Measurements from ENCODE around the gene RNASEH2B. TPM values are rescaled to one million over a fixed set of nuclear protein-coding genes. Genes with fewer than 3 reads are reported as not detected.
A peak's percentile ranks its signal among the peaks of the same experiment; 100 is the strongest.

Gene RNASEH2B
- total and polyA plus RNA-seq, 2 of the 8 experiments (the other 6 are each of a cell fraction or from before 2014, with no cell fraction given): 19.3 to 43.9 TPM

DNA sequence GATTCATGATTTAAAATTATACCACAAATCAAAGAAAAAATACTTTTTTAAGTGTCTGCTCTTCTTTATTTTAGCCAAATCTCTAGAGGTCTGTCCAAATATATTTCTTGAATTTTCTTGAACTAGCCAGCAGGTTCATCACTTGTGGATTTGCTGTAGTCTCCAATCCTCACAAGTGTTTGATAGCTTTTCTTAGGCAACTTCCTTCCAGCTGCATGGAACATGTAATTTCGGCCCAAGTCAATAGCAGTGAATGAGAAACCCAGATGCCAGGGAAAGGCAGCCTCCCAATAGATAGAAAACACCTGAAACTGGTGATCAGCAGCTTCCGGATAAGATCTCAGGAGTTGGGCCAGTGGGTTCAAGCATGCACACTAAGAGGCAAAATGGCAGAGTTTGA is 15.6 kb upstream of the RNASEH2B start:
- H3K4me2 ChIP-seq (ENCODE audit: insufficient read depth in 1 of 2, low read depth in 2 of 2, low read length in 2 of 2): peak overlapping the region in 1 of 2 experiments; percentile 47; a peak in 3 of 4 replicates

More for the DNA sequence above, 15.6 kb upstream of the RNASEH2B start:
- Histone ChIP-seq H3K23ac (ENCODE audit: insufficient read length) (no peak overlapping the region), H4K5ac (ENCODE audit: insufficient read length, low read depth, low read length) (no peak overlapping the region), H3K18ac (ENCODE audit: extremely low read depth, low read length) (no peak overlapping the region), H4K91ac (replicated peaks; ENCODE audit: insufficient read length, low read length) (peak overlapping the region; percentile 47), H2BK5ac (ENCODE audit: low read depth, low read length) (peak overlapping the region; percentile 49; the same call in 1 of the 2 replicates), H3K4me3 (ENCODE audit: extremely low read depth in 1 of 4, insufficient read depth in 2 of 4, low read depth in 3 of 4, low read length in 4 of 4) (peak overlapping the region in 1 of 4 experiments; percentile 14; a peak in 1 of 8 replicates), H3K4ac (replicated peaks; ENCODE audit: insufficient read length, low read depth, low read length) (peak overlapping the region; percentile 69), H3K27ac (ENCODE audit: low read depth, low read length) (no peak overlapping the region), H2AFZ (ENCODE audit: low read length) (no peak overlapping the region), H2BK12ac (ENCODE audit: low read depth, low read length) (peak overlapping the region; percentile 18; the same call in 1 of the 2 replicates), H3K23me2 (ENCODE audit: low read depth, low read length) (no peaks in the 10 kb centered on the region), H3K14ac (ENCODE audit: insufficient read length) (no peak overlapping the region), H3K79me1 (ENCODE audit: low read depth, low read length) (no peaks in the 10 kb centered on the region), H3K56ac (replicated peaks; ENCODE audit: insufficient read length, low read depth, low read length) (no peak overlapping the region), H3K36me3 (ENCODE audit: control insufficient read depth in 2 of 4, insufficient read depth in 4 of 4, low read length in 3 of 4) (no peaks in the 10 kb centered on the region), H2BK15ac (ENCODE audit: low read length) (no peak overlapping the region), H3K9me3 (ENCODE audit: insufficient read depth in 2 of 2, low read depth in 1 of 2, low read length in 1 of 2) (no peaks in the 10 kb centered on the region; a peak in 1 of 4 replicates), H2AK5ac (ENCODE audit: low read depth, low read length) (no peak overlapping the region), H4K8ac (ENCODE audit: extremely low read depth, insufficient read depth, low read length) (no peak overlapping the region), H3K4me1 (replicated peaks in 1 of 4; ENCODE audit: control insufficient read depth in 3 of 4, insufficient read depth in 4 of 4, low read length in 3 of 4) (peaks cover 0 to 11% (median 5%) of the 10 kb centered on the region in 4 experiments; a peak in 4 of 7 replicates), H4K20me1 (replicated peaks in 1 of 2; ENCODE audit: control insufficient read depth in 1 of 2, insufficient read depth in 2 of 2, low read length in 2 of 2) (no peaks in the 10 kb centered on the region), H3K9ac (replicated peaks in 1 of 4; ENCODE audit: extremely low read depth in 1 of 4, low read depth in 3 of 4, low read length in 3 of 4) (no peak overlapping the region), H2BK120ac (replicated peaks; ENCODE audit: low read depth, low read length) (peak overlapping the region; percentile 89), H2BK20ac (ENCODE audit: low read length) (peak overlapping the region; percentile 8; the same call in 1 of the 2 replicates), H3K79me2 (ENCODE audit: control insufficient read depth in 1 of 2, insufficient read depth in 2 of 2, low read length in 2 of 2) (no peaks in the 10 kb centered on the region), H3K27me3 (replicated peaks in 1 of 4; ENCODE audit: control insufficient read depth in 3 of 4, extremely low read depth in 1 of 4, insufficient read depth in 3 of 4, low read length in 3 of 4) (no peaks in the 10 kb centered on the region)
- ChIA-PET CTCF (ENCODE audit: partially characterized antibody) (interaction anchor here (0.7 to 2.3 kb wide), 3 partner anchors 18 to 1654 kb away, joined by 3 to 6 read pairs (median 3); no protein-coding TSS in a partner anchor), POLR2A (ENCODE audit: partially characterized antibody) (interaction anchor here (2.7 kb wide), 1 partner anchor 16 kb away, joined by 13 read pairs; the partner anchor contains the start of gene RNASEH2B)
- 85% methylated on average over 2 of the region's 2 CpGs; no CpG with 5 or more reads in 1 of the 2 experiments for WGBS, 2 experiments (ENCODE audit: extremely low coverage in 1 of 2, insufficient coverage in 1 of 2, insufficient read length in 1 of 2, insufficient replicate concordance in 2 of 2, low coverage in 1 of 2, low lambda C conversion rate in 2 of 2, missing lambda C conversion rate in 1 of 2)
- TF ChIP-seq SP2 (IDR thresholded peaks at IDR 0.05; ENCODE audit: low read length) (no peak), ASH2L (IDR thresholded peaks at IDR 0.05; ENCODE audit: low read length) (no peak), HDAC2 (IDR thresholded peaks at IDR 0.05; ENCODE audit: borderline replicate concordance in 1 of 2, low read depth in 2 of 2, low read length in 2 of 2) (no peak)
- FAIRE-seq (peak; percentile 13), DNase-seq (ENCODE audit: low read depth in 1 of 2, low spot score in 2 of 2) (no peak)

All from H1 (cell line).